ENCODE data around the gene HPSE2.

- TF ChIP-seq CTCF (IDR thresholded peaks at IDR 0.05 in 4 of 5, conservative IDR thresholded peaks at IDR 0.05 in 1 of 5) (no peak), POLR2A (IDR thresholded peaks at IDR 0.05) (no peak)
Observed at GRCh38 chr10:98994030-98994429, 241.6 kb downstream of the HPSE2 start.

Data from gastrocnemius medialis (tissue), 4 donors.